ENCODE results near the gene DNALI1.
"Not testable (repeated sequence)": the region's sequence is repeated elsewhere in the genome, so short reads cannot be mapped to it uniquely, and the experiment has no call there.

DNALI1 gene

GRCh38 chr1:37537378-37537777 is 19.4 kb upstream of the DNALI1 start:
- Histone ChIP-seq H3K4me1 (ENCODE audit: insufficient read depth, low read length) (no peaks in the 10 kb centered on the region), H2AFZ (ENCODE audit: low read depth, low read length) (no peak overlapping the region), H3K4me3 (ENCODE audit: low read length) (no peak overlapping the region), H3K36me3 (ENCODE audit: insufficient read depth, low read length) (peaks cover 44% of the 10 kb centered on the region), H3K9me3 (ENCODE audit: low read length) (no peaks in the 10 kb centered on the region), H3K27me3 (ENCODE audit: insufficient read depth, low read length) (no peaks in the 10 kb centered on the region)

- H3K9me3 ChIP-seq (ENCODE audit: low read length); H3K27me3 ChIP-seq (ENCODE audit: insufficient read depth, low read length); H3K4me1 ChIP-seq (ENCODE audit: insufficient read depth, low read length); H2AFZ ChIP-seq (ENCODE audit: low read depth, low read length); H3K4me3 ChIP-seq (ENCODE audit: low read length): not testable (repeated sequence)
- H3K36me3 ChIP-seq (ENCODE audit: insufficient read depth, low read length), result peaks cover 55% of the 10 kb centered on the region
These were observed 17.6 kb upstream of the DNALI1 start for GRCh38 chr1:37539154-37539553.

- H2AFZ ChIP-seq (ENCODE audit: low read depth, low read length), result no peak overlapping the region
- peaks cover 64% of the 10 kb centered on the region for H3K36me3 ChIP-seq (ENCODE audit: insufficient read depth, low read length)
- no peaks in the 10 kb centered on the region for H3K4me1 ChIP-seq (ENCODE audit: insufficient read depth, low read length)
- H3K9me3 ChIP-seq (ENCODE audit: low read length), result no peaks in the 10 kb centered on the region
- H3K4me3 ChIP-seq (ENCODE audit: low read length), result no peak overlapping the region
- H3K27me3 ChIP-seq (ENCODE audit: insufficient read depth, low read length), result no peaks in the 10 kb centered on the region
These were observed 16.5 kb upstream of the DNALI1 start for GRCh38 chr1:37540036-37540785.

- Histone ChIP-seq H3K4me3 (ENCODE audit: low read length) (no peak overlapping the region), H3K36me3 (ENCODE audit: insufficient read depth, low read length) (peaks cover 65% of the 10 kb centered on the region)
These were observed 12.2 kb upstream of the DNALI1 start for GRCh38 chr1:37544530-37544929.

GRCh38 chr1:37545019-37545418 is 11.7 kb upstream of the DNALI1 start:
- no peaks in the 10 kb centered on the region for H3K27me3 ChIP-seq (ENCODE audit: insufficient read depth, low read length)
- no peak overlapping the region for H3K4me3 ChIP-seq (ENCODE audit: low read length)
- no peak overlapping the region for H2AFZ ChIP-seq (ENCODE audit: low read depth, low read length)
- H3K4me1 ChIP-seq (ENCODE audit: insufficient read depth, low read length), result no peaks in the 10 kb centered on the region
- peaks cover 62% of the 10 kb centered on the region for H3K36me3 ChIP-seq (ENCODE audit: insufficient read depth, low read length)
- no peaks in the 10 kb centered on the region for H3K9me3 ChIP-seq (ENCODE audit: low read length)

More at GRCh38 chr1:37544530-37544929, 12.2 kb upstream of the DNALI1 start:
- Histone ChIP-seq H3K9me3 (ENCODE audit: low read length) (no peaks in the 10 kb centered on the region), H3K4me1 (ENCODE audit: insufficient read depth, low read length) (no peaks in the 10 kb centered on the region), H3K27me3 (ENCODE audit: insufficient read depth, low read length) (no peaks in the 10 kb centered on the region), H2AFZ (ENCODE audit: low read depth, low read length) (no peak overlapping the region)

- Histone ChIP-seq H3K9me3 (ENCODE audit: low read length) (no peaks in the 10 kb centered on the region), H3K4me3 (ENCODE audit: low read length) (no peak overlapping the region), H2AFZ (ENCODE audit: low read depth, low read length) (no peak overlapping the region), H3K4me1 (ENCODE audit: insufficient read depth, low read length) (peaks cover 13% of the 10 kb centered on the region), H3K27me3 (ENCODE audit: insufficient read depth, low read length) (no peaks in the 10 kb centered on the region), H3K36me3 (ENCODE audit: insufficient read depth, low read length) (peaks cover 51% of the 10 kb centered on the region)
These were observed 7.4 kb upstream of the DNALI1 start for GRCh38 chr1:37549341-37549740.

- peaks cover 25% of the 10 kb centered on the region for H3K4me1 ChIP-seq (ENCODE audit: insufficient read depth, low read length)
- H2AFZ ChIP-seq (ENCODE audit: low read depth, low read length), result peak overlapping the region; percentile 37
- no peaks in the 10 kb centered on the region for H3K9me3 ChIP-seq (ENCODE audit: low read length)
- H3K27me3 ChIP-seq (ENCODE audit: insufficient read depth, low read length), result no peaks in the 10 kb centered on the region
- peaks cover 23% of the 10 kb centered on the region for H3K36me3 ChIP-seq (ENCODE audit: insufficient read depth, low read length)
- H3K4me3 ChIP-seq (ENCODE audit: low read length), result peak overlapping the region; percentile 89
These were observed 3.2 kb upstream of the DNALI1 start for GRCh38 chr1:37553598-37553926.

GRCh38 chr1:37553927-37554808 is 2.6 kb upstream of the DNALI1 start, which contains the start of gene SNIP1:
SNIP1 (minus strand) TSS chr1:37554293; CDS start chr1:37554229, 64 bp downstream.
- H3K36me3 ChIP-seq (ENCODE audit: insufficient read depth, low read length), result peaks cover 23% of the 10 kb centered on the region
- peaks cover 25% of the 10 kb centered on the region for H3K4me1 ChIP-seq (ENCODE audit: insufficient read depth, low read length)
- no peaks in the 10 kb centered on the region for H3K27me3 ChIP-seq (ENCODE audit: insufficient read depth, low read length)
- H2AFZ ChIP-seq (ENCODE audit: low read depth, low read length), result peak within 1 kb of the TSS; percentile 37
- no peaks in the 10 kb centered on the region for H3K9me3 ChIP-seq (ENCODE audit: low read length)
- H3K4me3 ChIP-seq (ENCODE audit: low read length), result peak within 1 kb of the TSS; percentile 89

GRCh38 chr1:37557402-37557801 is 662 bp downstream of the DNALI1 start:
- peak overlapping the region; percentile 71 for H3K4me3 ChIP-seq (ENCODE audit: low read length)

GRCh38 chr1:37558411-37558810 is 1.7 kb downstream of the DNALI1 start:
- Histone ChIP-seq H3K9me3 (ENCODE audit: low read length) (no peaks in the 10 kb centered on the region), H2AFZ (ENCODE audit: low read depth, low read length) (no peak overlapping the region), H3K36me3 (ENCODE audit: insufficient read depth, low read length) (peaks cover 30% of the 10 kb centered on the region), H3K27me3 (ENCODE audit: insufficient read depth, low read length) (no peaks in the 10 kb centered on the region), H3K4me3 (ENCODE audit: low read length) (no peak overlapping the region), H3K4me1 (ENCODE audit: insufficient read depth, low read length) (peaks cover 14% of the 10 kb centered on the region)

More at GRCh38 chr1:37557402-37557801, 662 bp downstream of the DNALI1 start:
- peaks cover 24% of the 10 kb centered on the region for H3K4me1 ChIP-seq (ENCODE audit: insufficient read depth, low read length)
- H2AFZ ChIP-seq (ENCODE audit: low read depth, low read length), result peak overlapping the region; percentile 50
- H3K27me3 ChIP-seq (ENCODE audit: insufficient read depth, low read length), result no peaks in the 10 kb centered on the region
- H3K9me3 ChIP-seq (ENCODE audit: low read length), result no peaks in the 10 kb centered on the region
- H3K36me3 ChIP-seq (ENCODE audit: insufficient read depth, low read length), result peaks cover 22% of the 10 kb centered on the region

GRCh38 chr1:37559080-37559479 is 2.3 kb downstream of the DNALI1 start:
- peaks cover 12% of the 10 kb centered on the region for H3K4me1 ChIP-seq (ENCODE audit: insufficient read depth, low read length)

GRCh38 chr1:37559957-37560379 is 3.2 kb downstream of the DNALI1 start:
- not testable (repeated sequence) for H3K27me3 ChIP-seq (ENCODE audit: insufficient read depth, low read length); H3K4me3 ChIP-seq (ENCODE audit: low read length); H3K9me3 ChIP-seq (ENCODE audit: low read length); H2AFZ ChIP-seq (ENCODE audit: low read depth, low read length)
- peaks cover 35% of the 10 kb centered on the region for H3K36me3 ChIP-seq (ENCODE audit: insufficient read depth, low read length)
- peaks cover 12% of the 10 kb centered on the region for H3K4me1 ChIP-seq (ENCODE audit: insufficient read depth, low read length)

More at GRCh38 chr1:37559080-37559479, 2.3 kb downstream of the DNALI1 start:
- H3K4me3 ChIP-seq (ENCODE audit: low read length), result no peak overlapping the region
- H2AFZ ChIP-seq (ENCODE audit: low read depth, low read length), result no peak overlapping the region
- H3K27me3 ChIP-seq (ENCODE audit: insufficient read depth, low read length), result no peaks in the 10 kb centered on the region
- H3K9me3 ChIP-seq (ENCODE audit: low read length), result no peaks in the 10 kb centered on the region
- H3K36me3 ChIP-seq (ENCODE audit: insufficient read depth, low read length), result peaks cover 30% of the 10 kb centered on the region

GRCh38 chr1:37560401-37561132 is 3.8 kb downstream of the DNALI1 start:
- no peaks in the 10 kb centered on the region for H3K9me3 ChIP-seq (ENCODE audit: low read length)
- H3K36me3 ChIP-seq (ENCODE audit: insufficient read depth, low read length), result peaks cover 41% of the 10 kb centered on the region

More at GRCh38 chr1:37560401-37561132, 3.8 kb downstream of the DNALI1 start:
- no peaks in the 10 kb centered on the region for H3K27me3 ChIP-seq (ENCODE audit: insufficient read depth, low read length)
- H3K4me3 ChIP-seq (ENCODE audit: low read length), result no peak overlapping the region
- H3K4me1 ChIP-seq (ENCODE audit: insufficient read depth, low read length), result peaks cover 12% of the 10 kb centered on the region
- H2AFZ ChIP-seq (ENCODE audit: low read depth, low read length), result no peak overlapping the region

All from neuron (in vitro differentiated cells).